Measurements from ENCODE around the gene PCDH15. TPM values are rescaled to one million over a fixed set of nuclear protein-coding genes. Genes with fewer than 3 reads are reported as not detected.

PCDH15 gene
- total RNA-seq, 1 donor from 2014 or later, result 3.2 TPM

DNA sequence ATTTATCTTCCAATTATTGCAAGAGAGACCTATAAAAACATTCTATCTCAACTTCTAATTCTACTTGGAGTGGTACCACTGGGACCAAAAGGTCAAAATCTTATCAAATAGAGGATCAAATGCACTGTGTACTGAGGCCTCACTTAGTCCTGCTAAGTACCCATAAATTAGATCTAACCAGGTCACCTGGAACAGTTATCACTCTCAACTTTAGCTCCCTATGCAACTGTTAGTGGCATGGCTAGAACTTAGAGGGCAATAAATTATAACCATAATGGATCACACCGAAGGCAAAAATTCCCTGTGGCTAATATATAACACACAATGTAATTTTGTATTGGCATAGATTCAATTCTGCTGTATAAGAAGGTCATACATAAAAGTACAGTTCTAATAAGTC, 428.9 kb downstream of the PCDH15 start:
- Histone ChIP-seq H3K36me3 (no peaks in the 10 kb centered on the region), H3K9me3 (no peaks in the 10 kb centered on the region), H3K4me3 (no peak overlapping the region), H3K4me1 (no peaks in the 10 kb centered on the region), H3K27me3 (no peaks in the 10 kb centered on the region), H3K27ac (no peak overlapping the region)
- DNase-seq, result no peak
- intact Hi-C loops (cut with DNase I), result no loop called here
- TF ChIP-seq, protein P1, sequence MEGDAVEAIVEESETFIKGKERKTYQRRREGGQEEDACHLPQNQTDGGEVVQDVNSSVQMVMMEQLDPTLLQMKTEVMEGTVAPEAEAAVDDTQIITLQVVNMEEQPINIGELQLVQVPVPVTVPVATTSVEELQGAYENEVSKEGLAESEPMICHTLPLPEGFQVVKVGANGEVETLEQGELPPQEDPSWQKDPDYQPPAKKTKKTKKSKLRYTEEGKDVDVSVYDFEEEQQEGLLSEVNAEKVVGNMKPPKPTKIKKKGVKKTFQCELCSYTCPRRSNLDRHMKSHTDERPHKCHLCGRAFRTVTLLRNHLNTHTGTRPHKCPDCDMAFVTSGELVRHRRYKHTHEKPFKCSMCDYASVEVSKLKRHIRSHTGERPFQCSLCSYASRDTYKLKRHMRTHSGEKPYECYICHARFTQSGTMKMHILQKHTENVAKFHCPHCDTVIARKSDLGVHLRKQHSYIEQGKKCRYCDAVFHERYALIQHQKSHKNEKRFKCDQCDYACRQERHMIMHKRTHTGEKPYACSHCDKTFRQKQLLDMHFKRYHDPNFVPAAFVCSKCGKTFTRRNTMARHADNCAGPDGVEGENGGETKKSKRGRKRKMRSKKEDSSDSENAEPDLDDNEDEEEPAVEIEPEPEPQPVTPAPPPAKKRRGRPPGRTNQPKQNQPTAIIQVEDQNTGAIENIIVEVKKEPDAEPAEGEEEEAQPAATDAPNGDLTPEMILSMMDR (IDR thresholded peaks at IDR 0.05), result no peak
- ATAC-seq, result no peak

DNA sequence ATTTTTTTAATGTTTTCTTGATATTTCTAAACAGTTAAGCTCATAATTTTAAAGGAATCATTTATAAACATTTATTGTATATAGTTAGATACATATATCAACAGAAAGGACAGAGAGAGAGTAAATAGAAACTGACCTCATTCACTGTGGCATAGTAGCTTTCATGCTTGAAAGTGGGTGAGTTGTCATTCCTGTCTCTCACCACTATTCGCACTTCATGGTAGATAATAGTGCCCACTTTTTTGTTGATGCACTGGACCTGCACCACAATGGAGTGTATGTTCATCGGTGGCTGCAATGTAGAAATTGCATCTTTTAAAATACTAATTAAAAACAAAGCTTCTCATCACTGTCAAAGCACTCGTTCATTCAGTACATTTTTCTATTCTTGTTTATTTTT, 432.0 kb downstream of the PCDH15 start:
- Histone ChIP-seq H3K9me3 (no peaks in the 10 kb centered on the region), H3K27me3 (no peaks in the 10 kb centered on the region), H3K4me3 (no peak overlapping the region), H3K4me1 (no peaks in the 10 kb centered on the region), H3K27ac (no peak overlapping the region), H3K36me3 (no peaks in the 10 kb centered on the region)
- DNase-seq (no peak), ATAC-seq (no peak)
- TF ChIP-seq, protein P1 (IDR thresholded peaks at IDR 0.05), result no peak
- intact Hi-C loops (cut with DNase I), result no loop called here

GRCh38 chr10:54363390-54363789, 437.6 kb downstream of the PCDH15 start:
- intact Hi-C loops (cut with DNase I), result no loop called here
- no peak for DNase-seq
- H3K27me3 ChIP-seq, result no peaks in the 10 kb centered on the region
- TF ChIP-seq, protein P1 (IDR thresholded peaks at IDR 0.05), result no peak
- no peaks in the 10 kb centered on the region for H3K9me3 ChIP-seq
- no peaks in the 10 kb centered on the region for H3K4me1 ChIP-seq
- no peak overlapping the region for H3K4me3 ChIP-seq
- no peaks in the 10 kb centered on the region for H3K36me3 ChIP-seq
- no peak for ATAC-seq
- no peak overlapping the region for H3K27ac ChIP-seq

GRCh38 chr10:54342058-54342457, 459.0 kb downstream of the PCDH15 start:
- Histone ChIP-seq H3K27ac (no peak overlapping the region), H3K4me1 (no peaks in the 10 kb centered on the region), H3K9me3 (no peaks in the 10 kb centered on the region), H3K36me3 (no peaks in the 10 kb centered on the region), H3K4me3 (no peak overlapping the region), H3K27me3 (no peaks in the 10 kb centered on the region)
- DNase-seq (no peak), ATAC-seq (no peak)
- TF ChIP-seq, protein P1 (IDR thresholded peaks at IDR 0.05), result no peak
- intact Hi-C loops (cut with DNase I), result no loop called here

DNA sequence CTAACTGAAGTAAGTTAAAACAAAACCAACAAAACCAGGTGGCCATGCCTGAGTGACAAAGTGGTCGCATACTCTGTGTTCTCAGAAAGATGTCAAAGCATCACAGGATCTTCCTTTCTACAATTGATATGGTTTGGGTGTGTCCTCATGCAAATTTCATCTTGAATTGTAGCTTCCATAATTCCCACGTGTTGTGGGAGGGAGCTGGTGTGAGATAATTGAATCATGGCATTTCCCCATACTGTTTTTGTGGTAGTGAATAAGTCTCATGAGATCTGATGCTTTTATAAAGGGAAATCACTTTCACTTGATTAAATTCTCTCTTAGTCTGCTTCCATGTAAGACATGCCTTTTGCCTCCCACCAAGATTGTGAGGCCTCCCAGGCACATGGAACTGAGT, 465.7 kb downstream of the PCDH15 start:
- Histone ChIP-seq H3K36me3 (no peaks in the 10 kb centered on the region), H3K27me3 (no peaks in the 10 kb centered on the region), H3K27ac (no peak overlapping the region), H3K9me3 (no peaks in the 10 kb centered on the region), H3K4me3 (no peak overlapping the region), H3K4me1 (no peaks in the 10 kb centered on the region)
- intact Hi-C loops (cut with DNase I), result no loop called here
- DNase-seq, result no peak
- no peak for ATAC-seq
- TF ChIP-seq, protein P1 (IDR thresholded peaks at IDR 0.05), result no peak

- intact Hi-C loops (cut with DNase I), result no loop called here
- Histone ChIP-seq H3K4me1 (no peaks in the 10 kb centered on the region), H3K36me3 (no peaks in the 10 kb centered on the region), H3K4me3 (no peak overlapping the region), H3K27ac (no peak overlapping the region), H3K9me3 (no peaks in the 10 kb centered on the region), H3K27me3 (no peaks in the 10 kb centered on the region)
- TF ChIP-seq, protein P1 (IDR thresholded peaks at IDR 0.05), result no peak
- no peak for ATAC-seq
- DNase-seq, result no peak
These were observed 481.7 kb downstream of the PCDH15 start for GRCh38 chr10:54319341-54319740.
